Epithelial cell of esophagus (primary cell): ENCODE results near the gene SERINC5.

Experiments
- DNase-seq: peaks from one replicate; pipeline ENCODE4 v3.0.0; 2010; ENCODE audit warnings: low read depth
- H3K4me3 ChIP-seq: 2 replicates; pipeline ENCODE4 v1.5.1; 2011; ENCODE audit warnings: mild to moderate bottlenecking, low read length, control low read depth
- CTCF ChIP-seq: IDR thresholded peaks from 2 replicates; pipeline ENCODE4 v1.5.1; 2011; ENCODE audit warnings: low read depth, mild to moderate bottlenecking, low read length, control low read depth, inconsistent platforms; ENCODE audit not compliant: insufficient read depth; ENCODE audit errors: missing control alignments

SERINC5 gene

GRCh38 chr5:80193401-80193800 lies 62.4 kb downstream of the SERINC5 start:
- no peak for DNase-seq
- no peak for TF ChIP-seq CTCF
- H3K4me3 ChIP-seq = no peak overlapping the region

GRCh38 chr5:80192507-80193241 lies 63.2 kb downstream of the SERINC5 start:
- no peak for DNase-seq
- no peak for TF ChIP-seq CTCF
- H3K4me3 ChIP-seq = no peak overlapping the region

- no peak overlapping the region for H3K4me3 ChIP-seq
- TF ChIP-seq CTCF = no peak
- no peak for DNase-seq
These were observed 63.9 kb downstream of the SERINC5 start for GRCh38 chr5:80191991-80192398.

GRCh38 chr5:80191397-80191796 lies 64.5 kb downstream of the SERINC5 start:
- no peak for DNase-seq
- H3K4me3 ChIP-seq = no peak overlapping the region
- TF ChIP-seq CTCF = no peak

GRCh38 chr5:80190960-80191359 lies 64.9 kb downstream of the SERINC5 start:
- H3K4me3 ChIP-seq = no peak overlapping the region
- no peak for TF ChIP-seq CTCF
- DNase-seq = no peak

- no peak for TF ChIP-seq CTCF
These were observed 66.1 kb downstream of the SERINC5 start for GRCh38 chr5:80189701-80190100.

GRCh38 chr5:80189201-80189600 lies 66.6 kb downstream of the SERINC5 start:
- no peak for DNase-seq
- no peak for TF ChIP-seq CTCF
- no peak overlapping the region for H3K4me3 ChIP-seq

More at GRCh38 chr5:80189701-80190100, 66.1 kb downstream of the SERINC5 start:
- no peak for DNase-seq
- H3K4me3 ChIP-seq = no peak overlapping the region
